Spleen (tissue), 7 donors: ENCODE data around the gene PGAP3.

ENCODE experiments used
- POLR2AphosphoS5 ChIP-seq, 3 donors: sonication (generic); formaldehyde crosslinking; IDR thresholded peaks; one replicate each; pipeline ENCODE4 v1.5.1; 2017; ENCODE audit warnings: antibody characterized with exemption in 3 of 3
- TF ChIP-seq, protein P1 (sequence below), 11 experiments: fragments of 200-600 bp in 7 of 11; fragments of 450-650 bp in 4 of 11; sonication (generic) in 4 of 11; IDR thresholded peaks in 8 of 11; conservative IDR thresholded peaks in 3 of 11; 1 replicate in 7 of 11; 2 replicates in 4 of 11; pipeline versions ENCODE4 v1.4.0 to v1.8.0; 2016 to 2021; ENCODE audit warnings: antibody characterized with exemption in 11 of 11, inconsistent platforms in 4 of 11, mild to moderate bottlenecking in 1 of 11
- donor health status: DM: no; HTN: no; CAD: no; lungs with moderate emphysema.
- donor health status: DM: no; HTN: no; CAD: no.
- donor health status: DM: no; HTN: no; CAD: no.

DNA sequence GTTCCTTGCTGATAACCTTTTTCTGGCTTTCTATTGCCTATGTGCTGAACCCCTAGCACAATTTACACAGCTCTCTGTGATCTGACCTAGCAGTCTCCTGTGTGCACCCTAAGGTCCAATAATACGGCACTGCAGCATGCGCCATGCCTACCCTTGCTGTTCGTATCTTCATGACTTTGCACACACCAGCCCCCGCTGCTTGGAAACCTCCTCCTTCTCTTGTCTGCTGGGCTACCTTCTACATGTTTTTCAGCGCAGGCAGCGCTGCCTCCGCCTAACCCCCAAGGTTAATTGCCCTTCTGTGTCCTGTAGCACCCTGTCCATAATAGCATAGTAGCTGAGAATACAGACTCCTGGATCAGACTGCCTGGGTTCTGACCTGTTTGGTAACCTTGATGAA is 49.5 kb downstream of the PGAP3 start:
- TF ChIP-seq, protein P1, sequence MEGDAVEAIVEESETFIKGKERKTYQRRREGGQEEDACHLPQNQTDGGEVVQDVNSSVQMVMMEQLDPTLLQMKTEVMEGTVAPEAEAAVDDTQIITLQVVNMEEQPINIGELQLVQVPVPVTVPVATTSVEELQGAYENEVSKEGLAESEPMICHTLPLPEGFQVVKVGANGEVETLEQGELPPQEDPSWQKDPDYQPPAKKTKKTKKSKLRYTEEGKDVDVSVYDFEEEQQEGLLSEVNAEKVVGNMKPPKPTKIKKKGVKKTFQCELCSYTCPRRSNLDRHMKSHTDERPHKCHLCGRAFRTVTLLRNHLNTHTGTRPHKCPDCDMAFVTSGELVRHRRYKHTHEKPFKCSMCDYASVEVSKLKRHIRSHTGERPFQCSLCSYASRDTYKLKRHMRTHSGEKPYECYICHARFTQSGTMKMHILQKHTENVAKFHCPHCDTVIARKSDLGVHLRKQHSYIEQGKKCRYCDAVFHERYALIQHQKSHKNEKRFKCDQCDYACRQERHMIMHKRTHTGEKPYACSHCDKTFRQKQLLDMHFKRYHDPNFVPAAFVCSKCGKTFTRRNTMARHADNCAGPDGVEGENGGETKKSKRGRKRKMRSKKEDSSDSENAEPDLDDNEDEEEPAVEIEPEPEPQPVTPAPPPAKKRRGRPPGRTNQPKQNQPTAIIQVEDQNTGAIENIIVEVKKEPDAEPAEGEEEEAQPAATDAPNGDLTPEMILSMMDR (IDR thresholded peaks at IDR 0.05 in 8 of 11, conservative IDR thresholded peaks at IDR 0.05 in 3 of 11) = no peak
- TF ChIP-seq POLR2AphosphoS5 (IDR thresholded peaks at IDR 0.05) = no peak
